Neural cell (in vitro differentiated cells): ENCODE measurements around the gene EPHA8.

Experiments used
- EP300 ChIP-seq: fragments of 450-650 bp; conservative IDR thresholded peaks from 2 replicates; pipeline ENCODE4 v1.6.1; 2014; ENCODE audit warnings: antibody characterized with exemption, mild to moderate bottlenecking, moderate library complexity; ENCODE audit not compliant: poor library complexity, severe bottlenecking
- EZH2 ChIP-seq: fragments of 200-600, 300-800 bp; shearing (Covaris generic), sonication (generic); IDR thresholded peaks from 2 replicates; pipeline ENCODE4 v1.6.1; 2014; ENCODE audit warnings: antibody characterized with exemption, low read length, borderline replicate concordance, mild to moderate bottlenecking; ENCODE audit not compliant: insufficient read depth, poor library complexity, severe bottlenecking
- POLR2AphosphoS5 ChIP-seq: IDR thresholded peaks from 2 replicates; pipeline ENCODE4 v1.6.1; 2012
- SMC3 ChIP-seq: fragments of 450-650 bp; conservative IDR thresholded peaks from 2 replicates; pipeline ENCODE4 v1.6.1; 2014; ENCODE audit warnings: antibody characterized with exemption, mild to moderate bottlenecking, moderate library complexity; ENCODE audit not compliant: poor library complexity
- TAF1 ChIP-seq: IDR thresholded peaks from 2 replicates; pipeline ENCODE4 v1.6.1; 2012; ENCODE audit warnings: low read depth
- TF ChIP-seq, protein P1 (sequence below): fragments of 450-650 bp; IDR thresholded peaks from 2 replicates; pipeline ENCODE4 v1.5.1; 2014; ENCODE audit warnings: antibody characterized with exemption, mild to moderate bottlenecking, moderate library complexity; ENCODE audit not compliant: poor library complexity, severe bottlenecking

- TF ChIP-seq SMC3 (no peak), TAF1 (no peak), POLR2AphosphoS5 (no peak), EP300 (no peak), EZH2 (no peak)
- TF ChIP-seq, protein P1, sequence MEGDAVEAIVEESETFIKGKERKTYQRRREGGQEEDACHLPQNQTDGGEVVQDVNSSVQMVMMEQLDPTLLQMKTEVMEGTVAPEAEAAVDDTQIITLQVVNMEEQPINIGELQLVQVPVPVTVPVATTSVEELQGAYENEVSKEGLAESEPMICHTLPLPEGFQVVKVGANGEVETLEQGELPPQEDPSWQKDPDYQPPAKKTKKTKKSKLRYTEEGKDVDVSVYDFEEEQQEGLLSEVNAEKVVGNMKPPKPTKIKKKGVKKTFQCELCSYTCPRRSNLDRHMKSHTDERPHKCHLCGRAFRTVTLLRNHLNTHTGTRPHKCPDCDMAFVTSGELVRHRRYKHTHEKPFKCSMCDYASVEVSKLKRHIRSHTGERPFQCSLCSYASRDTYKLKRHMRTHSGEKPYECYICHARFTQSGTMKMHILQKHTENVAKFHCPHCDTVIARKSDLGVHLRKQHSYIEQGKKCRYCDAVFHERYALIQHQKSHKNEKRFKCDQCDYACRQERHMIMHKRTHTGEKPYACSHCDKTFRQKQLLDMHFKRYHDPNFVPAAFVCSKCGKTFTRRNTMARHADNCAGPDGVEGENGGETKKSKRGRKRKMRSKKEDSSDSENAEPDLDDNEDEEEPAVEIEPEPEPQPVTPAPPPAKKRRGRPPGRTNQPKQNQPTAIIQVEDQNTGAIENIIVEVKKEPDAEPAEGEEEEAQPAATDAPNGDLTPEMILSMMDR, result no peak
Observed at GRCh38 chr1:22537441-22538139, 25.7 kb upstream of the EPHA8 start.
